Calu3 (cell line): ENCODE measurements around the gene SLC6A17. TPM values are rescaled to one million over a fixed set of nuclear protein-coding genes. Genes with fewer than 3 reads are reported as not detected.

Experiments
- BruUV-seq: library from RNA; stranded (reverse); fragments of 400-500 nt; replicated peaks from 2 replicates; lab custom pipeline; 2021; lab: Mats Ljungman, UMichigan
- CTCF ChIA-PET: fragments of 300-600 bp; sonication (Branson Sonifier 250); formaldehyde crosslinking; loops from one replicate; lab custom pipeline; 2022; ENCODE audit warnings: antibody characterized with exemption; lab: Charles Lee
- DNase-seq: peaks from one replicate; pipeline ENCODE4 v3.0.0; 2022
- H3K27ac Mint-ChIP-seq: one replicate; pipeline ENCODE4 v1.8.0; 2022; ENCODE audit warnings: mixed read lengths; ENCODE audit not compliant: unreplicated experiment
- H3K27me3 Mint-ChIP-seq: one replicate; pipeline ENCODE4 v1.8.0; 2022; ENCODE audit warnings: mixed read lengths; ENCODE audit not compliant: unreplicated experiment
- H3K36me3 Mint-ChIP-seq: one replicate; pipeline ENCODE4 v1.8.0; 2022; ENCODE audit warnings: mild to moderate bottlenecking, moderate library complexity, mixed read lengths; ENCODE audit not compliant: insufficient read depth, unreplicated experiment
- H3K4me1 Mint-ChIP-seq: one replicate; pipeline ENCODE4 v1.8.0; 2022; ENCODE audit warnings: mild to moderate bottlenecking, low read depth, mixed read lengths; ENCODE audit not compliant: unreplicated experiment
- H3K4me3 Mint-ChIP-seq: one replicate; pipeline ENCODE4 v1.8.0; 2022; ENCODE audit warnings: mild to moderate bottlenecking, low read depth, moderate library complexity, mixed read lengths; ENCODE audit not compliant: unreplicated experiment
- H3K9me3 Mint-ChIP-seq: one replicate; pipeline ENCODE4 v1.8.0; 2022; ENCODE audit warnings: low read depth, mixed read lengths; ENCODE audit not compliant: unreplicated experiment
- intact Hi-C: fragments of 100-400 bp; cut with micrococcal nuclease; formaldehyde crosslinking; loops from one replicate; pipeline ENCODE4 v1.10.0; 2022; ENCODE audit not compliant: unreplicated experiment
- total RNA-seq: library from RNA; stranded (reverse); gene quantifications from 2 replicates; pipeline ENCODE4 v1.2.3, GENCODE V29; 2022
- TF ChIP-seq, protein P1 (sequence below): fragments of 200-600 bp; IDR thresholded peaks from one replicate; pipeline ENCODE4 v1.8.0; 2022; ENCODE audit warnings: antibody characterized with exemption; ENCODE audit not compliant: unreplicated experiment

The SLC6A17 gene
- total RNA-seq, 1 experiment from 2014 or later, result 0.24 TPM

DNA sequence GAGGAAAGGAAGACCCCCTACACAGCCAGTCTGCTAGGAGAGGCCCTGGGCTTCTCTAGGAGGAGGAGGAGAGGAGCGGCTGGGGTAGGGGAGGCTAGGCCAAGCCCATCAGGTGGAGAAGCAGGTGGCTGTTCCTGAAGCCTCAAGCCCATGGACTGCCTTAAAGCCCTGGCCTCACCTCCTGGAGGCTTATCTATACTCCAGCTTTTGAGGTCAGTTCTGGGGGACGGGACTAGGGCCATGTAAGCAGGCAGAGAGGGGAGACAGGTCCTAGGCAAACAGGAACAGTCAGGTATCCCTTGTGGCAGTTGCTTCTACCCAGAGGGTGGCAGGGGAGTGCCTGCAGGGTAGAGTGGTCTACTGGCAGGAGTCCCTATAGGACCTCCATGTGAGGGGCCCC is 100.5 kb downstream of the SLC6A17 start:
- intact Hi-C loops, result no loop called here
- Mint-ChIP-seq H3K36me3 (peaks cover 7% of the 10 kb centered on the region), H3K9me3 (no peaks in the 10 kb centered on the region), H3K27ac (no peak overlapping the region), H3K27me3 (no peaks in the 10 kb centered on the region), H3K4me3 (no peak overlapping the region), H3K4me1 (no peaks in the 10 kb centered on the region)
- TF ChIP-seq, protein P1, sequence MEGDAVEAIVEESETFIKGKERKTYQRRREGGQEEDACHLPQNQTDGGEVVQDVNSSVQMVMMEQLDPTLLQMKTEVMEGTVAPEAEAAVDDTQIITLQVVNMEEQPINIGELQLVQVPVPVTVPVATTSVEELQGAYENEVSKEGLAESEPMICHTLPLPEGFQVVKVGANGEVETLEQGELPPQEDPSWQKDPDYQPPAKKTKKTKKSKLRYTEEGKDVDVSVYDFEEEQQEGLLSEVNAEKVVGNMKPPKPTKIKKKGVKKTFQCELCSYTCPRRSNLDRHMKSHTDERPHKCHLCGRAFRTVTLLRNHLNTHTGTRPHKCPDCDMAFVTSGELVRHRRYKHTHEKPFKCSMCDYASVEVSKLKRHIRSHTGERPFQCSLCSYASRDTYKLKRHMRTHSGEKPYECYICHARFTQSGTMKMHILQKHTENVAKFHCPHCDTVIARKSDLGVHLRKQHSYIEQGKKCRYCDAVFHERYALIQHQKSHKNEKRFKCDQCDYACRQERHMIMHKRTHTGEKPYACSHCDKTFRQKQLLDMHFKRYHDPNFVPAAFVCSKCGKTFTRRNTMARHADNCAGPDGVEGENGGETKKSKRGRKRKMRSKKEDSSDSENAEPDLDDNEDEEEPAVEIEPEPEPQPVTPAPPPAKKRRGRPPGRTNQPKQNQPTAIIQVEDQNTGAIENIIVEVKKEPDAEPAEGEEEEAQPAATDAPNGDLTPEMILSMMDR, result no peak
- BruUV-seq, result no TSS peak
- CTCF ChIA-PET, result no interaction called here
- no peak for DNase-seq

Other genes with a start within 250 kb of the SLC6A17 start
- gene CSF1, start 239.6 kb upstream of the SLC6A17 start, total RNA-seq, result 10.8 and 11.1 TPM in 2 replicates
- gene AHCYL1, start 165.7 kb upstream of the SLC6A17 start, total RNA-seq, result 54.2 and 56.5 TPM in 2 replicates
- gene STRIP1, start 115.9 kb upstream of the SLC6A17 start, total RNA-seq, result 27.5 and 28.4 TPM in 2 replicates
- gene ALX3, start 79.8 kb upstream of the SLC6A17 start, total RNA-seq, result not detected in 2 replicates
- gene UBL4B, start 38.1 kb upstream of the SLC6A17 start, total RNA-seq, result not detected in 2 replicates
- gene KCNC4, start 59.8 kb downstream of the SLC6A17 start, total RNA-seq, result 16.0 and 24.3 TPM in 2 replicates
- 35.6 and 36.7 TPM in 2 replicates for gene RBM15, start 188.9 kb downstream of the SLC6A17 start, total RNA-seq
- gene SLC16A4, start 240.5 kb downstream of the SLC6A17 start, total RNA-seq, result 0.83 and 1.2 TPM in 2 replicates